GM19099 (cell line): ENCODE results near the gene ERCC6L.

Experiments used
- POLR2A ChIP-seq: IDR thresholded peaks from 3 replicates; pipeline ENCODE4 v1.6.1; 2011; ENCODE audit warnings: low read depth; ENCODE audit not compliant: insufficient read length; ENCODE audit errors: extremely low read depth

The ERCC6L gene

DNA sequence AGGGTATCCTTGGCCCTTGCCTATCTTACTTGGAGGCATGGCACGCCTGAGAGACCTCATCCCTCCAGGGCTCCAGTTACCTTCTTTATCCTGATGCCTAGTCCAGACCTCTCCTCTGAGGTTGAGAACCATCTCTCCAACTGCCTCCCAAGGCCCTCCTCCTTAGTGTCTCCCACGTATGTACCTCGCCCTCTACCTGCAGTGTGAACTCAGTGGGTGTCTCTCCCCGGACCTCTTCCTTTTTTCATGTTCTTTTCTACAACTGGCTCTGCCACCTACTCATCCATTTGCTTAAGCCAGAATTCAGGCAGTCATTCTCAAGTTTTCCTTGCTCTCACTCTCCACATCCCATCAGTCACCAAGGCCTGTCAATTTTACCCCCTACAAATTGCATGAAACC, 21.6 kb upstream of the ERCC6L start:
- no peak for TF ChIP-seq POLR2A

DNA sequence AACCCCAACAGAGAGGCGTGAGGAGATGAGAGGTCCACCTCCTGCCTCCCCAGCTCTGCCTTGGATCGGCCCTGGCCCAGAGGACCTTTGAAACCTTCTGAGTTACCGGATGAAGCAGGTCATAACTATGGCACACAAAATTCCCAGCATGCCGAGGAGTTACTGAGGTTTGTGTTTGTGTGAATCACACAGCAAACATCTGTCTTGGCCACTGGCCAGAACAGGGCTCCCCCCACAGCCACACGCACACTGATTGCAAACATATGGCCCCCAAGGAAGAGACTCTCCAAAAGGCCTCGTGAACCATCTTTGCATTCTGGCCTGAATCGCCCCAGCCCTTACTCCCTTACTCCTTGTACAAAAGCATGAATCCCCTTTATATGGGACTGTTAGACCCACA, 19.3 kb upstream of the ERCC6L start:
- TF ChIP-seq POLR2A, result no peak

DNA sequence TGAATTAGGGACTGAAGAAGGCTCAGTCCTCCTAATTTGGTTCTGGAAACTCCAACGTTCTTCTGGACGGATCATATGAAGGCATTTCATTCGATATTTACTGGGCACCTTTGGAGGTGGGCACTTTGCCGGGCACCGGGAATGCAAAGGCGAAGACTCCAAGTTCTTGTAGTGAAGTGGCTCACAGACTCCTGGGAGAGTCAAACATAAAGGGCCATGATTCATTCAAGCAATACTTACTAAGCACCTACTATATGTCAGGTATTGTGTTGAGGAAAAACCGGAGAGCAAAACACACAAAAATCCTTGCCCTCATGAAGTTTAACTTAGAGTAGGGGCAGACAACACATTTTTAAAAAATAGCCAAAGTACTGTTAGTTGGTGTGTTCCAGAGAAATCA, 17.0 kb upstream of the ERCC6L start:
- TF ChIP-seq POLR2A, result no peak

DNA sequence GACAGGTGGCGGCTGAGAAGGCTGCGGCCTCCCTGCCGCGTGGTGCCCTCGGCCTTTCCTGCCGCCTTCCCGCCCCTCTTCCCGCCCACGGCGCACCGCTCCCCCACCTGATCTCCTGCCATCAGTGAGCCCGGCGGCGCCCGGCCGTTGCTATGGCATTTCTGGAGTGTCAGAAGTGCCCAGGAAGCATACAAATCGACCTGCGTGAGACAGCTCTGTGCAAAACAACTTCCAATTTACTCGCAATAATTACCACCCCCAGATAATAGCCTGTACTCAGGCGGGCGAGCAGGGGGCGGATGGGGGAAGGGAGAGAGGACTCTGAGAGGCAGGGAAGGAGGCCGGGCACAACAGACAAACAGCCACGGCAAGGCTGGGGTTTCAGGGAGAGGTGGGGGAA, 16.6 kb upstream of the ERCC6L start:
- no peak for TF ChIP-seq POLR2A

DNA sequence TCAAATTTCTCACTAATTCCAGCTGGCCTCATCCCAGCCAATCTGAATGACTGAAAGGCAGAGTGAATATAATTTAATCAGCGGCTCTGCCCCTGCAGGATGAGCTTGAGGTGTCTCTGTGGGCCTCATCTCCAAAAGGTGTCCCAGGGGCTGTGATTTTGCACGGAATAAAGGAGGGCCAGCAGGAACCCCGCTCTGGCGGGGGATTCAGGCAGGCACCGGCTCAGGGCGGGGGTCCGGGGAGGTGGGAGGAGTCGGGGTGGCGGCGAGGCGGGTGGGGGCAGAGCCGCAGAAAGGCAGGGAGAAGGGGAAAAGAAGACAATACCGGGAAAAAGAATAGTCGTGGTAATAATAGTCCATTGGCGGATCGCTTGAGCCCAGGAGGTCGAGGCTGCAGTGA, 16.0 kb upstream of the ERCC6L start:
- TF ChIP-seq POLR2A, result no peak

DNA sequence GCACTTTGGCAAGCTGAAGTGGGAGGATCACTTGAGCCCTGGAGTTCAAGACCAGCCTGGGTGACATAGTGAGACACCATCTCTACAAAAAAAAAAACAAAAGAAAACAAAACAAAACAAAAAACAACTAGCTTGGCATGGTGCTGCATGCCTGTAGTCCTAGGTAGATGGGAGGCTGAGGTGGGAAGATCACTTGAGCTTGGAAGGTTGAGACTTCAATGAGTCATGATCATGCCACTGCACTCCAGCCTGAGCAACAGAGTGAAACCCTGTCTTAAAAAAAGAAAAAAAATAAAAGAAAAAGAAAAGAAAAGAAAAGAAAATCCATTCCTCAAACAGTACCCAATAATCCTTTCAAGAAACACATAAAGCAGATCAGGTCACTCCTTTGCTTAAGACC, 14.9 kb upstream of the ERCC6L start:
- TF ChIP-seq POLR2A, result no peak

DNA sequence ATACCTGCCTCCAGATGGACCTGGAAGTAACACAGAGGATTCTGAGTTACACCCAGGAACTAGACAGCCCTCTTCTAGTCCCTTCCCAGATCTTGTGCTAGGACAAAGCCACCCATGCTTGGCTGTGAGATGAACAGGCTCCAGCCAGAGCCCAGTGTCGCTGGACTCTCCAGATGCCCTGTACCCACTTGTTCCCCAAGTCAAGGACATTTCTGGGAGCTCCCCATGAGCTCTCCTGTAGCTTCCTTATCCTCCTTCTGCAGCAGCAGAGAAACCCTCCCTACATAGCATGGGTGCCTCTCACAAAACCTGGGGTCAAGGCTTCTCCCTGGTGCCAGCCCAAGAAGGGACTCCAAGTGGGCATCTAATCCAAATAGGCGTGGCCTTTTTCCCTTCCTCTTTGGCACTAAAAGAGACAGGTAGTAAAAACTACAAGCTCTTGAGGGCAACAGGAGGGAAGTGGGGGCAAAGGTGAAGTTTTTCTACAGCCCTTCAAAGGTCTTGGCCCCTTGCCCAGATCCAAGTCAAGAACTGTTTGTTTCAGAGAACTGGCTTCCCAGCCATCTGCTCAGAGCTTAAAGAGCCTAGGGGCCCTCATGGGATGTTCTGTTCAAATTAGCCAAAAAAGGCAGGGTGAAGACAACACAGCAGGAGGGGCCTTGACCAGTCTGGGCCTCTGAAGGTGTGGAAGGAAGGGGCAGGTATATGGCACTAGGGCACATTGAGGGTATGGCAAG, 8.5 kb upstream of the ERCC6L start:
- TF ChIP-seq POLR2A, result no peak

DNA sequence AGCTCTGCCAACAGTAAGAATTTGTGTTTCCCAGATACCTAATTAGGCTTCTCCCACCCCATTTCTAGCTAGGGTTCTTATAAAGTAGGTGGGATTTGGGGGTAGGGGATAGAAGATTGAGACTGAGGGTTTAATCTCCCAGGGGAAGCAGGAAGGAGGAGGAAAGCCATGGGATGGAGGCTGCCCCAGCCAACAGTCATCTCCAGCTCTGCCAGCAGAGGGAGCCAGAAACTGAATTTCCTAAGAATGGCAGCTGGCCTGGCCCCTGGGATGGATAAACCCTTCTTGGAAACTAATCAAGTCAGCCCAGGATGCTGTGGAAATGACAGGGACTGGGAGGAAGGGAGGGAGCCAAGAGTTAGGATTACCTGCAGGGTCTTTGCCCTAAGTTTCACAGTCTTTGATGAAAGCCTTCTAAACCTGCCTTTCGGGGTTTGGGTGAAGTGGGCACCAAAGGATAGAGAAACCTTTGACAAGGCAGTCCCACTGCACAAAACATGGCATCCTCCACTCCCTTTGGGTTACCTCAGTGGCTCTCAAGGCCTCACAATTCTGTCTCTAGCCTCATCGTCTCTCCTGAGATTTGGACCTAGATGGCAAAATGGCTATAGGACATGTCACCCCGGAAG, 6.7 kb upstream of the ERCC6L start:
- TF ChIP-seq POLR2A, result no peak

DNA sequence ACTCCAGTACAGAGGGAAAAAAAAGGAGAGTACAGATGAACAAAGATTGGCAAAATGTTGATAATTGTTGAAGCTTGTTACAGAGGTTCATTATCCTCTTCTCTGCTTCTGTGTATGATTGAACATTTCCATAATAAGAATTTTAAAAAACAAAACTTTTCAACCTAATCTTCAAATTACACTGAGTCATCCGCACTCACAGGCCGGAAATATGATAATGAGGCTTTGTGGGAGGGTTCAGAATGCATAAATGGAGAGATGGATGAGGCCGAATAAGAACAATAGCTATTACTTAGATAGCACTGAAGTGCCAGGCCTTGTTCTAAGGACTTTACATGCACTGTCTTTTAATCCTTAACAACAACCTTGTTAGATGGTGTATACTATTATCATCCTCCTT, 4.6 kb upstream of the ERCC6L start:
- no peak for TF ChIP-seq POLR2A

DNA sequence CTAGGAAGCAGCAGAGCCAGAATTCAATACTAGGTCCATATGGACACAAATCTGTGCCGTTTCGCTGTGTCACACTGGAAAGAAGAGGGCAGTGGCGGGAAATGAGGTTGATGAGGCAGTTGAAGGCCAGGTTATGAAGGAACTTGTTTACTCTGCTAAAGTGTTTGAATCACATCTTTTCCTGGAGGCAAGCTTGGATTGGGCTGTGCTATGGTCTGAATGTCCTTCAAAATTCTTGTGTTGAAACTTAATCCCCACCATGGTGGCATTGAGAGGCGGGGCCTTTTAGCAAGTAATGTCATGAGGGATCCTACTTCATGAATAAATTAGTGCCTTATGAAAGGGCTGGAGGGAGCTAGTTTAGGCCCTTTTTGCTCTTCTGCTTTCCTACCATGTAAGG, 2.1 kb upstream of the ERCC6L start:
- no peak for TF ChIP-seq POLR2A

DNA sequence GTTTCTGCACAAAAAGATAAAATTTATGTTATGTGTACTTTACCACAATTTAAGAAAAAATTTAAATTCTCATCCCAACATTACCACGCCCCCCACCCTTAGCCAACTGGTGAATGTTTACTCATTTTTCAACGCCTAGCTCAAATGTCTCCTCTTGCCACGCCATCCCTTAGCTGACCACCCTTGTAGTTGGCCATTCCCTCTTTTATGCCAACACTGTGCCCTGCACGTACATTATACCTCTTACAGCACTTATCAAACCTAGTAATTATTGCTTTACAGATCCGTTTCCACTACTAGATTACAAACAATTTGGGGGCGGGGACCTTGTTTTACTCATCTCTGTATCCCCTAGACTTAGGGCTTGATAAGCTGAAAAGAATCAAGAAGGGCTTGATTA, 644 bp downstream of the ERCC6L start:
- TF ChIP-seq POLR2A, result no peak

DNA sequence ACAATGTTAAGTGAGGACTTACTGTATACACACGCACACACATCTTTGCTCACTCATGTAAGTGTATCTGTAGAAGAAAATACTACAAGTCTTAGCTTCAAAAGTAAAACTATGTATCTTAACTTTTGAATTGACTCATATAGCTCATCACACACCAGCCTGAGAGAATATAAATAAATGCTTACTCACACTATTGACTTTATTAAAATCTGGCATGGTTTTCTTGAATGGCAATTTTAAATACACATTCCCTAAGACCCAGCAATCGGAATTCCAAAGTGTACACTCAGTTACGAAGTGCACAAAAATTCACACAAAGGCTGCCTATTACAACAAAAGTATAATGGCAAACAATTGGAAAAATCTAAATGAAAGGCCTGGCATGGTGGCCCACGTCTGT, 2.0 kb downstream of the ERCC6L start:
- no peak for TF ChIP-seq POLR2A

DNA sequence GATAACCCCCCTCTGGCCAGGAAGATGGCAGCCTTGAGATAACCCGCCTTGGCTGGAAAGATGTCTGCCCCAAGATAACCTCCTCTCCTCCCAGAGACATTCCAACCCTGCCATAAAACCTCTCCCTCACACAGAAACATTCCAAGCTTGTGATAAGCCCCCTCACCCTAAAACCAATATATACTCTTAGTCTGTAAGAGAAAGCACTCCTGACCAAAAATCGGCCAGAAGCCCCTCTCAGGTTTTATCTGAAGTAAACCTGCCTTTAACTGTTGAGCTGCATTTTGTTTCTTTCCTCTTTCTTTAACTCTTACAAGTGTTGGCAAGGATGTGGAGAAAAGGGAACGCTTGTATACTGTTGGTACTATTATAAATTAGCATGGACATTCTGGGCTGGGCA, 8.5 kb downstream of the ERCC6L start:
- TF ChIP-seq POLR2A, result no peak

DNA sequence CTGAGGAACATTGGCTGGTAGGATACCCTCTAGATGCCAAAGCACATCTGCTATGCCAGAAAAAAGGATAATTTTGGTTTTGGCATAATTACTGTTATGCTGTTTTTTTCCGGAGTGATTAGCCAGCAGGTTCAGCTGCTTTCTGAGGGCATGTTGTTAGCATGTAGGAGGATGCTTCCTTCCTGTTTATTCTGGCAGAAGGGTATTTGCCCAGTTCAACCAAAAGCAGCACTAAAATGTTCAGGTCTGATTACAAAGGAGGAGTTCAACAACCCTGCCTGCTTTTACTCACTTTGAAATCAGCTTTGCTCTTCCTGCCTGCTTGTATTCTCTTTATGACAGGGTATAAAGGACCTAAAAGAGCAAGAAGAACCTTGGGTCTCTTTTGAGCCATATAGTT, 21.9 kb downstream of the ERCC6L start:
- no peak for TF ChIP-seq POLR2A

DNA sequence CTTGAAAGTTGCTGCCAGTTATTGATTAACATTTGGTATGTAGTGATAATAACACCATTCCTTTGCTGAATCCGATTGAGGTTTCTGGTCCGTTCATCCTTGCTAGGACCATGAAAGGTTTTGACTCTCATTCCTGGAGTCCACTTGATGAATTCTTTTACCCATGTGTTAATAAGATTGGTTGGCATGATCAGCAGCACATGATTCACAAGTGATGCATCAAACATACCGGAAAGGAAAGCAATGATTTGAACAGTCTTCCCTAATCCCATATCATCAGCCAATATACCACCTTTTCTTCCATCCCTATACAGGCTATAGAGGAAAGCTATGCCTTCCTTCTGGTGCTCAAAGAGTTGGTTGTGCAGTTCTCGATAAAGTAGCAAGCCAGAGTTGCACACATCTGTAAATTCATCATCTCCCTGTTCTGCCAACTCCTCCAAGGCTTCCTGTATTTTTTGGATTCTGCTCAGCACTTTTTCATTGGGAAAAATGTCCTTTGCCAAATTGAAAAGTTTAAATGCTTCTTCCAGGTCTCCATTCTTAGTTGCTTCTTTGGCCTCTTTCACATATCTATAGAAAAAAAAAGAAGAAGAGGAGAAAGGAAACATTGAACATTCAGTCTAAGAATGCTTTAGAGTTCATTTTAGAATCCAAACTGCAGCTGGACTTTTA, 30.6 kb downstream of the ERCC6L start:
- TF ChIP-seq POLR2A, result no peak

DNA sequence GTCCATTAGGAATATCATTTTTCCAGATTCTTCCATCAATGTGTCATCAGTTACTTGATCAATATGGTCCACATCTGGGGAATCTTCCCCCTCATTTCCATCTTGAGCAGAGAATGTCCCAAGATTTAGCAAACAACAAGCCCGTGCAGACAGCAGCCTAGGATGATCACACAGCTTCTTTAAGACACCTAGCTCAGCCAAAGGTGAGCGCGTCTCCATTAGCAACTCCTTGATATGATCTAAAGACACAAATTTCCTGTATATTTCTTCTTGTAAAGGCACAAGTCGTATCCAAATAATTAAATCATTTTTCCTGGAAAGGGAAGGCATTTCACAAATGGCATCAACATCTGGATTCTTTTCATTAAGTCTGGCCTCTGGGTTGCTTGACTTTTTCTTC, 31.5 kb downstream of the ERCC6L start:
- TF ChIP-seq POLR2A, result no peak
